Thymus (tissue), 11 donors: ENCODE measurements around the gene JMJD8. TPM values are rescaled to one million over a fixed set of nuclear protein-coding genes. Genes with fewer than 3 reads are reported as not detected.

Source experiments
- DNase-seq, 9 donors: peaks; one replicate each; pipeline ENCODE4 v3.0.0-alpha.2; 2013; ENCODE audit warnings: low spot score in 9 of 9, low read depth in 6 of 9, missing footprints in 1 of 9
- H3K27ac ChIP-seq, 2 donors: one replicate each; pipeline ENCODE4 v1.5.1; 2013; ENCODE audit warnings: control low read depth in 1 of 2, low read depth in 1 of 2, low read length in 1 of 2, mild to moderate bottlenecking in 1 of 2, moderate library complexity in 1 of 2
- H3K27me3 ChIP-seq, 2 donors: one replicate each; pipeline ENCODE4 v1.5.1; 2013; ENCODE audit warnings: low read length in 1 of 2; ENCODE audit not compliant: control insufficient read depth in 2 of 2, insufficient read depth in 1 of 2
- H3K36me3 ChIP-seq, 2 donors: one replicate each; pipeline ENCODE4 v1.5.1; 2013; ENCODE audit warnings: low read length in 1 of 2, mild to moderate bottlenecking in 1 of 2, moderate library complexity in 1 of 2; ENCODE audit not compliant: control insufficient read depth in 2 of 2, insufficient read depth in 2 of 2
- H3K4me1 ChIP-seq, 2 donors: one replicate each; pipeline ENCODE4 v1.5.1; 2013; ENCODE audit warnings: low read length in 2 of 2; ENCODE audit not compliant: control insufficient read depth in 2 of 2, insufficient read depth in 2 of 2
- H3K4me3 ChIP-seq, 2 donors: one replicate each; pipeline ENCODE4 v1.5.1; 2013; ENCODE audit warnings: low read length in 2 of 2, control low read depth in 1 of 2, mild to moderate bottlenecking in 1 of 2
- H3K9me3 ChIP-seq, 2 donors: one replicate each; pipeline ENCODE4 v1.5.1; 2013; ENCODE audit warnings: low read length in 1 of 2, mild to moderate bottlenecking in 1 of 2; ENCODE audit not compliant: control insufficient read depth in 2 of 2, insufficient read depth in 1 of 2
- WGBS: extraction: QIAGEN DNeasy Blood & Tissue Kit; methylation state at CpG from one replicate; pipeline ENCODE4 v1.1.7; 2013; 5-methylcytosine and 5-hydroxymethylcytosine counted together
- polyA plus RNA-seq: library from polyadenylated mRNA; stranded (reverse); fragments of 200-250 nt; gene quantifications from one replicate; pipeline ENCODE4 v1.2.3, GENCODE V29; 2013
- total RNA-seq: library from RNA; stranded (reverse); fragments of 120-200 nt; gene quantifications from one replicate; pipeline ENCODE4 v1.2.4, GENCODE V29; 2013
- donor health status: healthy.

Gene JMJD8
- total and polyA plus RNA-seq, 2 donors, result 23.4 to 31.2 TPM

GRCh38 chr16:676913-677312, 7.2 kb downstream of the JMJD8 start:
- DNase-seq, result no peak
- peak overlapping the region in 1 of 2 donors; percentile 60 for H3K27ac ChIP-seq
- peaks cover 0 to 1% of the 10 kb centered on the region in 2 donors for H3K9me3 ChIP-seq
- 75% methylated on average over 23 of the region's 23 CpGs for WGBS
- peaks cover 17 to 43% of the 10 kb centered on the region in 2 donors for H3K4me1 ChIP-seq
- H3K36me3 ChIP-seq, result peaks cover 29 to 31% of the 10 kb centered on the region in 2 donors
- no peak overlapping the region for H3K4me3 ChIP-seq
- peaks cover 32 to 54% of the 10 kb centered on the region in 2 donors for H3K27me3 ChIP-seq

- peaks cover 32 to 54% of the 10 kb centered on the region in 2 donors for H3K27me3 ChIP-seq
- H3K36me3 ChIP-seq, result peaks cover 28 to 31% of the 10 kb centered on the region in 2 donors
- no peaks in the 10 kb centered on the region for H3K9me3 ChIP-seq
- H3K4me1 ChIP-seq, result peaks cover 13 to 42% of the 10 kb centered on the region in 2 donors
- no peak overlapping the region for H3K27ac ChIP-seq
- no peak for DNase-seq
- 95% methylated on average over 21 of the region's 21 CpGs for WGBS
- no peak overlapping the region for H3K4me3 ChIP-seq
These were observed 7.6 kb downstream of the JMJD8 start for GRCh38 chr16:676565-676902.

- Histone ChIP-seq H3K27me3 (peaks cover 32 to 54% of the 10 kb centered on the region in 2 donors), H3K27ac (no peak overlapping the region), H3K4me3 (no peak overlapping the region), H3K4me1 (peaks cover 8 to 37% of the 10 kb centered on the region in 2 donors), H3K9me3 (no peaks in the 10 kb centered on the region), H3K36me3 (peaks cover 30 to 34% of the 10 kb centered on the region in 2 donors)
- WGBS, result 60% methylated on average over 25 of the region's 25 CpGs
- no peak for DNase-seq
These were observed 8.1 kb downstream of the JMJD8 start for GRCh38 chr16:675884-676564.

- no peak for DNase-seq
- H3K9me3 ChIP-seq, result no peaks in the 10 kb centered on the region
- peaks cover 38 to 42% of the 10 kb centered on the region in 2 donors for H3K36me3 ChIP-seq
- WGBS, result 12% methylated on average over 73 of the region's 73 CpGs
- peaks cover 32 to 54% of the 10 kb centered on the region in 2 donors for H3K27me3 ChIP-seq
- H3K4me3 ChIP-seq, result peak within 1 kb of the TSS in 1 of 2 donors; percentile 12
- no peak within 1 kb of the TSS for H3K27ac ChIP-seq
- peaks cover 5 to 33% of the 10 kb centered on the region in 2 donors for H3K4me1 ChIP-seq
These were observed 8.9 kb downstream of the JMJD8 start, which contains the start of gene RHBDL1 for GRCh38 chr16:674968-675883. Gene RHBDL1, plus strand, starts transcription at chr16:675671. Its CDS starts 120 bp downstream, at chr16:675791.

- no peak for DNase-seq
- WGBS, result 96% methylated on average over 22 of the region's 22 CpGs
- no peak overlapping the region for H3K4me3 ChIP-seq
- peaks cover 32 to 52% of the 10 kb centered on the region in 2 donors for H3K27me3 ChIP-seq
- H3K9me3 ChIP-seq, result no peaks in the 10 kb centered on the region
- H3K36me3 ChIP-seq, result peaks cover 47 to 49% of the 10 kb centered on the region in 2 donors
- peaks cover 3 to 29% of the 10 kb centered on the region in 2 donors for H3K4me1 ChIP-seq
- no peak overlapping the region for H3K27ac ChIP-seq
These were observed 9.8 kb downstream of the JMJD8 start for GRCh38 chr16:674214-674881.

GRCh38 chr16:673399-673991, 10.6 kb downstream of the JMJD8 start:
- Histone ChIP-seq H3K9me3 (no peaks in the 10 kb centered on the region), H3K27me3 (peaks cover 32 to 45% of the 10 kb centered on the region in 2 donors), H3K27ac (no peak overlapping the region), H3K36me3 (peaks cover 48 to 53% of the 10 kb centered on the region in 2 donors), H3K4me1 (peaks cover 7 to 25% of the 10 kb centered on the region in 2 donors), H3K4me3 (no peak overlapping the region)
- WGBS, result 97% methylated on average over 18 of the region's 18 CpGs
- no peak for DNase-seq

GRCh38 chr16:672851-673250, 11.3 kb downstream of the JMJD8 start:
- Histone ChIP-seq H3K4me1 (peaks cover 7 to 20% of the 10 kb centered on the region in 2 donors), H3K36me3 (peaks cover 48 to 53% of the 10 kb centered on the region in 2 donors), H3K4me3 (no peak overlapping the region), H3K9me3 (no peaks in the 10 kb centered on the region), H3K27ac (no peak overlapping the region), H3K27me3 (peaks cover 30 to 39% of the 10 kb centered on the region in 2 donors)
- WGBS, result 96% methylated on average over 21 of the region's 21 CpGs
- no peak for DNase-seq

- WGBS, result 94% methylated on average over 19 of the region's 19 CpGs
- no peak overlapping the region for H3K4me3 ChIP-seq
- no peak overlapping the region for H3K27ac ChIP-seq
- DNase-seq, result no peak
- peaks cover 30 to 34% of the 10 kb centered on the region in 2 donors for H3K27me3 ChIP-seq
- H3K36me3 ChIP-seq, result peaks cover 48 to 53% of the 10 kb centered on the region in 2 donors
- H3K4me1 ChIP-seq, result peaks cover 10 to 22% of the 10 kb centered on the region in 2 donors
- no peaks in the 10 kb centered on the region for H3K9me3 ChIP-seq
These were observed 11.8 kb downstream of the JMJD8 start for GRCh38 chr16:672371-672770.
